Breast epithelium (tissue), 3 donors: Measurements from ENCODE around the gene PSMC2.

Experiments used
- POLR2AphosphoS5 ChIP-seq, 3 donors: sonication (generic); formaldehyde crosslinking; IDR thresholded peaks; one replicate each; pipeline ENCODE4 v1.6.1; 2017; ENCODE audit warnings: antibody characterized with exemption in 3 of 3
- TF ChIP-seq, protein P1 (sequence below), 3 donors: fragments of 450-650 bp; IDR thresholded peaks; one replicate each; pipeline ENCODE4 v1.5.1; 2016 to 2017; ENCODE audit warnings: antibody characterized with exemption in 3 of 3, mild to moderate bottlenecking in 3 of 3, moderate library complexity in 3 of 3

- TF ChIP-seq, protein P1, sequence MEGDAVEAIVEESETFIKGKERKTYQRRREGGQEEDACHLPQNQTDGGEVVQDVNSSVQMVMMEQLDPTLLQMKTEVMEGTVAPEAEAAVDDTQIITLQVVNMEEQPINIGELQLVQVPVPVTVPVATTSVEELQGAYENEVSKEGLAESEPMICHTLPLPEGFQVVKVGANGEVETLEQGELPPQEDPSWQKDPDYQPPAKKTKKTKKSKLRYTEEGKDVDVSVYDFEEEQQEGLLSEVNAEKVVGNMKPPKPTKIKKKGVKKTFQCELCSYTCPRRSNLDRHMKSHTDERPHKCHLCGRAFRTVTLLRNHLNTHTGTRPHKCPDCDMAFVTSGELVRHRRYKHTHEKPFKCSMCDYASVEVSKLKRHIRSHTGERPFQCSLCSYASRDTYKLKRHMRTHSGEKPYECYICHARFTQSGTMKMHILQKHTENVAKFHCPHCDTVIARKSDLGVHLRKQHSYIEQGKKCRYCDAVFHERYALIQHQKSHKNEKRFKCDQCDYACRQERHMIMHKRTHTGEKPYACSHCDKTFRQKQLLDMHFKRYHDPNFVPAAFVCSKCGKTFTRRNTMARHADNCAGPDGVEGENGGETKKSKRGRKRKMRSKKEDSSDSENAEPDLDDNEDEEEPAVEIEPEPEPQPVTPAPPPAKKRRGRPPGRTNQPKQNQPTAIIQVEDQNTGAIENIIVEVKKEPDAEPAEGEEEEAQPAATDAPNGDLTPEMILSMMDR (IDR thresholded peaks at IDR 0.05), result no peak
- TF ChIP-seq POLR2AphosphoS5 (IDR thresholded peaks at IDR 0.05), result no peak
Measured at GRCh38 chr7:103369432-103369831, 22.0 kb downstream of the PSMC2 start.
